K562 (cell line): ENCODE measurements around the gene TEKT2. TPM values are rescaled to one million over a fixed set of nuclear protein-coding genes. Genes with fewer than 3 reads are reported as not detected.

ENCODE experiments used
- ATAC-seq: fragments of 200-7000 bp; cut with Tn5 transposase; 3 replicates; pipeline ENCODE4 v1.9.1; 2020; ENCODE audit warnings: moderate library complexity
- BruUV-seq: library from RNA; stranded (reverse); fragments of 400-500 nt; replicated peaks from 2 replicates; lab custom pipeline; 2021; lab: Mats Ljungman, UMichigan
- CTCF ChIA-PET: fragments of 300-600 bp; formaldehyde crosslinking; extraction: SDS; loops from one replicate; lab custom pipeline; 2021; ENCODE audit warnings: low intra/inter-chr PET ratio; lab: Yijun Ruan, JAX
- POLR2A ChIA-PET: fragments of 300-600, 350-650 bp; sonication (Branson Sonifier 250); formaldehyde crosslinking; extraction: SDS; loops from one replicate; lab custom pipeline; 2021; ENCODE audit warnings: antibody characterized with exemption, inconsistent platforms; lab: Yijun Ruan, JAX
- DNase-seq, 4 experiments: peaks; one replicate each; pipeline versions ENCODE4 v3.0.0 to v3.0.0-alpha.2; 2011 to 2018; ENCODE audit warnings: low spot score in 3 of 4, mixed read lengths in 3 of 4; ENCODE audit errors: extremely low read depth in 1 of 4
- FAIRE-seq: peaks from 2 replicates; lab custom pipeline; 2011; peaks lifted over from hg19 to GRCh38; lab: Jason Lieb, UNC
- H2AFZ ChIP-seq: 2 replicates; pipeline ENCODE4 v1.6.0; 2011; ENCODE audit warnings: low read depth, low read length, control low read depth, inconsistent platforms
- H3K27ac ChIP-seq: fragments of 200-600 bp; 3 replicates; pipeline ENCODE4 v1.8.0; 2011; ENCODE audit warnings: low read depth, mild to moderate bottlenecking, control low read depth, inconsistent platforms, low read length, moderate library complexity, mixed read lengths; ENCODE audit errors: extremely low read depth
- H3K27me3 ChIP-seq, 2 experiments: fragments of 300-600 bp in 1 of 2; 2 replicates in 1 of 2; 3 replicates in 1 of 2; pipeline versions ENCODE4 v1.6.0 to v1.8.0; 2011; ENCODE audit warnings: inconsistent platforms in 2 of 2, low read length in 2 of 2, mild to moderate bottlenecking in 1 of 2, mixed read lengths in 1 of 2, moderate library complexity in 1 of 2; ENCODE audit not compliant: control insufficient read depth in 2 of 2, insufficient read depth in 2 of 2
- H3K36me3 ChIP-seq: fragments of 300-600 bp; 3 replicates; pipeline ENCODE4 v1.8.0; 2011; ENCODE audit warnings: mild to moderate bottlenecking, low read length, inconsistent platforms; ENCODE audit not compliant: control insufficient read depth, insufficient read depth
- H3K4me1 ChIP-seq, 2 experiments: fragments of 200-600 bp in 1 of 2; replicated peaks in 1 of 2; 2 replicates in 1 of 2; 3 replicates in 1 of 2; pipeline versions ENCODE4 v1.5.1 to v1.8.0; 2011; ENCODE audit warnings: inconsistent platforms in 2 of 2, low read length in 2 of 2, mild to moderate bottlenecking in 1 of 2, mixed read lengths in 1 of 2, moderate library complexity in 1 of 2; ENCODE audit not compliant: control insufficient read depth in 2 of 2, insufficient read depth in 2 of 2
- H3K4me2 ChIP-seq: 2 replicates; pipeline ENCODE4 v1.6.1; 2011; ENCODE audit warnings: low read length, control low read depth, inconsistent platforms, mixed read lengths; ENCODE audit not compliant: insufficient read depth
- H3K4me3 ChIP-seq: fragments of 200-600 bp; sonication (generic), shearing (Covaris generic); 2 replicates; pipeline ENCODE4 v1.5.1; 2016; ENCODE audit warnings: control low read depth, inconsistent platforms
- H3K79me2 ChIP-seq: fragments of 200-600 bp; 3 replicates; pipeline ENCODE4 v1.8.0; 2011; ENCODE audit warnings: low read length, inconsistent platforms; ENCODE audit not compliant: control insufficient read depth, insufficient read depth
- H3K9ac ChIP-seq, 2 experiments: 2 replicates each; pipeline versions ENCODE4 v1.6.0 to v1.6.1; 2011; ENCODE audit warnings: low read depth in 2 of 2, low read length in 2 of 2, control low read depth in 1 of 2, inconsistent platforms in 1 of 2, mild to moderate bottlenecking in 1 of 2, mixed read lengths in 1 of 2; ENCODE audit not compliant: insufficient read depth in 1 of 2
- H3K9me1 ChIP-seq: one replicate; pipeline ENCODE4 v1.6.0; 2011; ENCODE audit warnings: inconsistent platforms, mild to moderate bottlenecking, low read length, moderate library complexity; ENCODE audit not compliant: control insufficient read depth, insufficient read depth
- H3K9me3 ChIP-seq: replicated peaks from 2 replicates; pipeline ENCODE4 v1.5.1; 2011; ENCODE audit warnings: low read depth, low read length, inconsistent platforms; ENCODE audit not compliant: control insufficient read depth, insufficient read depth
- H4K20me1 ChIP-seq: replicated peaks from 2 replicates; pipeline ENCODE4 v1.6.1; 2011; ENCODE audit warnings: low read length, inconsistent platforms, mixed read lengths; ENCODE audit not compliant: control insufficient read depth, insufficient read depth
- CBFA2T3 ChIP-seq: fragments of 450-650 bp; IDR thresholded peaks from 2 replicates; pipeline ENCODE4 v1.6.1; 2017
- KLF13 ChIP-seq: fragments of 450-650 bp; IDR thresholded peaks from 2 replicates; pipeline ENCODE4 v1.6.1; 2016; ENCODE audit warnings: missing genetic modification characterization, low read depth, mild to moderate bottlenecking, missing compliant biosample characterization, moderate library complexity, borderline replicate concordance
- PRPF4 ChIP-seq: fragments of 200-400 bp; formaldehyde crosslinking; IDR thresholded peaks from one replicate; pipeline ENCODE4 v1.6.1; 2017; ENCODE audit warnings: low read length, low read depth, mild to moderate bottlenecking; ENCODE audit not compliant: insufficient read depth, poor library complexity, severe bottlenecking
- RBFOX2 ChIP-seq: fragments of 200-400 bp; formaldehyde crosslinking; IDR thresholded peaks from 2 replicates; pipeline ENCODE4 v1.6.1; 2017; ENCODE audit warnings: low read depth, mild to moderate bottlenecking, low read length, moderate library complexity
- REST ChIP-seq, 2 experiments: fragments of 450-650 bp; formaldehyde crosslinking in 1 of 2; IDR thresholded peaks; 2 replicates each; pipeline versions ENCODE4 v1.4.0 to v1.6.1; 2014 to 2020; ENCODE audit warnings: mild to moderate bottlenecking in 2 of 2, borderline replicate concordance in 1 of 2, low read depth in 1 of 2
- ZBTB34 ChIP-seq: fragments of 250-450 bp; sonication (Bioruptor Pico); IDR thresholded peaks from 2 replicates; pipeline ENCODE4 v1.8.0; 2021; ENCODE audit warnings: mild to moderate bottlenecking, moderate library complexity
- ZNF324 ChIP-seq: fragments of 250-450 bp; sonication (Bioruptor Pico); IDR thresholded peaks from 2 replicates; pipeline ENCODE4 v1.4.0; 2020; ENCODE audit warnings: mild to moderate bottlenecking
- WGBS: fragments of 100-300 bp; shearing (Covaris generic); methylation state at CpG from one replicate; pipeline ENCODE4 v1.1.6; 2016; ENCODE audit warnings: low coverage, mixed read lengths; ENCODE audit not compliant: insufficient coverage; ENCODE audit errors: missing lambda C conversion rate; 5-methylcytosine and 5-hydroxymethylcytosine counted together
- in situ Hi-C: fragments of 300-500 bp; cut with MboI; formaldehyde crosslinking; loops from 4 replicates; pipeline ENCODE4 v1.15.0; 2018; ENCODE audit warnings: inconsistent platforms, mixed read lengths
- intact Hi-C: fragments of 100-400 bp; cut with micrococcal nuclease; formaldehyde crosslinking; loops from 2 replicates; pipeline ENCODE4 v1.14.2; 2022
- polyA plus RNA-seq, 8 experiments: library from polyadenylated mRNA; depleted of rRNA in 4 of 8; stranded (reverse) in 5 of 8; unstranded in 3 of 8; fragments of >200 nt; fragmentation: Nextera tagmentation in 2 of 8; fragmentation: Illumina TruSeq in 1 of 8; extraction: Ambion mirVana in 2 of 8; extraction: Trizol in 1 of 8; gene quantifications; 2 replicates each; pipeline versions ENCODE4 v1.2.1 to v1.2.3, GENCODE V29; 2011 to 2014; ENCODE audit warnings: inconsistent platforms in 1 of 8, missing spikeins in 1 of 8
- total RNA-seq, 7 experiments: library from RNA; depleted of rRNA in 6 of 7; stranded (reverse); fragments of >200 nt in 6 of 7; fragmentation: Illumina TruSeq in 2 of 7; extraction: Trizol in 2 of 7; gene quantifications; 2 replicates each; pipeline versions ENCODE4 v1.2.1 to v1.2.3, GENCODE V29; 2011 to 2021; ENCODE audit warnings: low replicate concordance in 1 of 7

TEKT2 gene
- total and polyA plus RNA-seq, 9 of the 15 experiments (the other 6 are each of a cell fraction or from before 2014, with no cell fraction given): 0.06 to 0.94 (median 0.30) TPM; not detected in 1

- TF ChIP-seq ZBTB34 (CRISPR knock-in tag) (no peak), PRPF4 (no peak), CBFA2T3 (0 out of 2 replicates have a peak, but pooled peaks have one; percentile 2), RBFOX2 (no peak)
Observed at GRCh38 chr1:36034692-36035091, 49.2 kb upstream of the TEKT2 start (continued).

- ATAC-seq (no peak), FAIRE-seq (no peak), DNase-seq (no peak)
- Histone ChIP-seq H3K4me3 (no peak overlapping the region), H3K36me3 (peaks cover 45% of the 10 kb centered on the region; the same call in 2 of the 3 replicates), H3K9me3 (no peaks in the 10 kb centered on the region), H2AFZ (no peak overlapping the region), H3K79me2 (no peaks in the 10 kb centered on the region), H3K27ac (peak overlapping the region; percentile 62; the same call in 1 of the 3 replicates), H4K20me1 (no peaks in the 10 kb centered on the region), H3K4me1 (peaks cover 0 to 9% of the 10 kb centered on the region in 2 experiments; a peak in 2 of 5 replicates), H3K4me2 (no peak overlapping the region), H3K27me3 (no peaks in the 10 kb centered on the region), H3K9ac (no peak overlapping the region), H3K9me1 (no peaks in the 10 kb centered on the region)
- ChIA-PET CTCF (no interaction called here), POLR2A (interaction anchor here (0.8 to 1.5 kb wide), 2 partner anchors 12 to 20 kb away, joined by 3 to 4 read pairs; no protein-coding TSS in a partner anchor)
- 40% methylated on average over 3 of the region's 3 CpGs for WGBS
- in situ Hi-C loops: no loop called here
- BruUV-seq: no TSS peak
- intact Hi-C loops: no loop called here
- TF ChIP-seq ZNF324 (CRISPR knock-in tag): no peak
- no peak for TF ChIP-seq REST (IDR thresholded peaks at IDR 0.05; ENCODE audit: borderline replicate concordance)
- TF ChIP-seq REST (CRISPR knock-in tag; IDR thresholded peaks at IDR 0.05; ENCODE audit: low read depth): no peak
- TF ChIP-seq KLF13 (tag): no peak
Observed at GRCh38 chr1:36035154-36035553, 48.7 kb upstream of the TEKT2 start.
